ENCODE data around the gene MPHOSPH9. TPM values are rescaled to one million over a fixed set of nuclear protein-coding genes. Genes with fewer than 3 reads are reported as not detected.

Gene MPHOSPH9
- total RNA-seq, 2 donors from 2014 or later = 68.4 to 85.3 TPM

GRCh38 chr12:123134826-123135225 is 98.1 kb downstream of the MPHOSPH9 start:
- Mint-ChIP-seq H3K36me3 (ENCODE audit: low read depth) (peaks cover 8% of the 10 kb centered on the region), H3K9me3 (peaks cover 6% of the 10 kb centered on the region), H3K27ac (no peak overlapping the region), H3K4me1 (peaks cover 8% of the 10 kb centered on the region), H3K4me3 (no peak overlapping the region), H3K27me3 (ENCODE audit: insufficient read depth) (no peaks in the 10 kb centered on the region)
- no peak for DNase-seq
- Histone ChIP-seq H3K27ac (ENCODE audit: low read depth, low read length) (no peak overlapping the region), H3K4me1 (ENCODE audit: control insufficient read depth, insufficient read depth, low read length) (peaks cover 2% of the 10 kb centered on the region), H3K9me3 (ENCODE audit: control insufficient read depth, low read length) (no peaks in the 10 kb centered on the region), H3K27me3 (ENCODE audit: control insufficient read depth, insufficient read depth, low read length, poor library complexity, severe bottlenecking) (no peaks in the 10 kb centered on the region), H3K36me3 (ENCODE audit: control insufficient read depth, insufficient read depth, low read length) (no peaks in the 10 kb centered on the region), H3K9ac (ENCODE audit: extremely low read depth, low read length, poor library complexity, severe bottlenecking) (no peak overlapping the region), H3K4me3 (ENCODE audit: low read length) (no peak overlapping the region)
- no peak for TF ChIP-seq CTCF (conservative IDR thresholded peaks at IDR 0.05)
- WGBS, 2 experiments (ENCODE audit: insufficient coverage in 1 of 2, insufficient read length in 1 of 2) = 92 to 100% methylated on average over 3 to 6 of the region's 6 CpGs

- Mint-ChIP-seq H3K27me3 (ENCODE audit: insufficient read depth) (no peaks in the 10 kb centered on the region), H3K4me3 (no peak overlapping the region), H3K9me3 (peaks cover 6% of the 10 kb centered on the region), H3K4me1 (peaks cover 4% of the 10 kb centered on the region), H3K27ac (no peak overlapping the region), H3K36me3 (ENCODE audit: low read depth) (peaks cover 10% of the 10 kb centered on the region)
- no peak for DNase-seq
- no peaks in the 10 kb centered on the region for H3K27me3 ChIP-seq (ENCODE audit: control insufficient read depth, insufficient read depth, low read length, poor library complexity, severe bottlenecking)
- H3K9me3 ChIP-seq (ENCODE audit: control insufficient read depth, low read length) = no peaks in the 10 kb centered on the region
- H3K4me3 ChIP-seq (ENCODE audit: low read length) = no peak overlapping the region
- H3K9ac ChIP-seq (ENCODE audit: extremely low read depth, low read length, poor library complexity, severe bottlenecking) = no peak overlapping the region
- 96% methylated on average over 9 of the region's 9 CpGs for WGBS, 2 experiments (ENCODE audit: insufficient coverage in 1 of 2, insufficient read length in 1 of 2)
- H3K27ac ChIP-seq (ENCODE audit: low read depth, low read length) = no peak overlapping the region
- no peaks in the 10 kb centered on the region for H3K4me1 ChIP-seq (ENCODE audit: control insufficient read depth, insufficient read depth, low read length)
- no peak for TF ChIP-seq CTCF (conservative IDR thresholded peaks at IDR 0.05)
- no peaks in the 10 kb centered on the region for H3K36me3 ChIP-seq (ENCODE audit: control insufficient read depth, insufficient read depth, low read length)
Measured at GRCh38 chr12:123134271-123134671, 98.7 kb downstream of the MPHOSPH9 start.

GRCh38 chr12:123133701-123134100 is 99.2 kb downstream of the MPHOSPH9 start:
- peaks cover 10% of the 10 kb centered on the region for H3K36me3 Mint-ChIP-seq (ENCODE audit: low read depth)
- no peaks in the 10 kb centered on the region for H3K4me1 ChIP-seq (ENCODE audit: control insufficient read depth, insufficient read depth, low read length)
- no peak overlapping the region for H3K4me3 ChIP-seq (ENCODE audit: low read length)
- no peak overlapping the region for H3K9ac ChIP-seq (ENCODE audit: extremely low read depth, low read length, poor library complexity, severe bottlenecking)
- 92 to 95% methylated on average over 8 to 9 of the region's 9 CpGs for WGBS, 2 experiments (ENCODE audit: insufficient coverage in 1 of 2, insufficient read length in 1 of 2)
- H3K9me3 ChIP-seq (ENCODE audit: control insufficient read depth, low read length) = no peaks in the 10 kb centered on the region
- DNase-seq = no peak
- no peaks in the 10 kb centered on the region for H3K27me3 Mint-ChIP-seq (ENCODE audit: insufficient read depth)
- no peak overlapping the region for H3K4me3 Mint-ChIP-seq
- no peak overlapping the region for H3K27ac ChIP-seq (ENCODE audit: low read depth, low read length)
- no peak for TF ChIP-seq CTCF (conservative IDR thresholded peaks at IDR 0.05)
- no peak overlapping the region for H3K27ac Mint-ChIP-seq
- no peaks in the 10 kb centered on the region for H3K36me3 ChIP-seq (ENCODE audit: control insufficient read depth, insufficient read depth, low read length)
- H3K4me1 Mint-ChIP-seq = peaks cover 4% of the 10 kb centered on the region
- H3K9me3 Mint-ChIP-seq = peaks cover 6% of the 10 kb centered on the region
- no peaks in the 10 kb centered on the region for H3K27me3 ChIP-seq (ENCODE audit: control insufficient read depth, insufficient read depth, low read length, poor library complexity, severe bottlenecking)

Data from endodermal cell (in vitro differentiated cells).